ENCODE data around the gene KRTAP4-5.
"Not testable (repeated sequence)": the region's sequence is repeated elsewhere in the genome, so short reads cannot be mapped to it uniquely, and the experiment has no call there.

Gene KRTAP4-5

DNA sequence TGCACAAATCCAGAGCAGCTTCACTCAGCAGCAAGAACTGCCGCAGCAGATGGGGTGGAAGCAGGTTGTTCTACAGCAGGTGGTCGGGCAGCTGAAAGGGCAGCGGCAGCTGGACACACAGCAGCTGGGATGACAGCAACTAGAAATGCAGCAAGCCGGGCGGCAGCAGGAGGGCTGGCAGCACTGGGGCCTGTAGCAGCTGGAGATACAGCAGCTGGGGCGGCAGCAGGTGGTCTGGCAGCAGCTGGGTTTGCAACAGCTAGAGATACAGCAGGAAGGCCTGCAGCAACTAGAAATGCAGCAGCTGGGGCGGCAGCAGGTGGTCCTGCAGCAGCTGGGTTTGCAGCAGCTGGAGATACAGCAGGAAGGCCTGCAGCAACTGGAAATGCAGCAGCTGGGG lies 17.9 kb upstream of the KRTAP4-5 start:
- H3K27ac ChIP-seq (replicated peaks) = no peak overlapping the region
- H3K27me3 ChIP-seq (ENCODE audit: insufficient read depth, poor library complexity, severe bottlenecking) = no peaks in the 10 kb centered on the region
- no peak for DNase-seq (ENCODE audit: low read depth in 1 of 2, low spot score in 1 of 2)
- H3K4me3 ChIP-seq (replicated peaks; ENCODE audit: insufficient read depth, low read length) = no peak overlapping the region
- TF ChIP-seq GABPA (IDR thresholded peaks at IDR 0.05; ENCODE audit: low read depth) (no peak), POLR2AphosphoS5 (IDR thresholded peaks at IDR 0.05; ENCODE audit: low read depth) (no peak), SPI1 (IDR thresholded peaks at IDR 0.05; ENCODE audit: borderline replicate concordance, low read depth) (no peak)
- TF ChIP-seq, protein P1, sequence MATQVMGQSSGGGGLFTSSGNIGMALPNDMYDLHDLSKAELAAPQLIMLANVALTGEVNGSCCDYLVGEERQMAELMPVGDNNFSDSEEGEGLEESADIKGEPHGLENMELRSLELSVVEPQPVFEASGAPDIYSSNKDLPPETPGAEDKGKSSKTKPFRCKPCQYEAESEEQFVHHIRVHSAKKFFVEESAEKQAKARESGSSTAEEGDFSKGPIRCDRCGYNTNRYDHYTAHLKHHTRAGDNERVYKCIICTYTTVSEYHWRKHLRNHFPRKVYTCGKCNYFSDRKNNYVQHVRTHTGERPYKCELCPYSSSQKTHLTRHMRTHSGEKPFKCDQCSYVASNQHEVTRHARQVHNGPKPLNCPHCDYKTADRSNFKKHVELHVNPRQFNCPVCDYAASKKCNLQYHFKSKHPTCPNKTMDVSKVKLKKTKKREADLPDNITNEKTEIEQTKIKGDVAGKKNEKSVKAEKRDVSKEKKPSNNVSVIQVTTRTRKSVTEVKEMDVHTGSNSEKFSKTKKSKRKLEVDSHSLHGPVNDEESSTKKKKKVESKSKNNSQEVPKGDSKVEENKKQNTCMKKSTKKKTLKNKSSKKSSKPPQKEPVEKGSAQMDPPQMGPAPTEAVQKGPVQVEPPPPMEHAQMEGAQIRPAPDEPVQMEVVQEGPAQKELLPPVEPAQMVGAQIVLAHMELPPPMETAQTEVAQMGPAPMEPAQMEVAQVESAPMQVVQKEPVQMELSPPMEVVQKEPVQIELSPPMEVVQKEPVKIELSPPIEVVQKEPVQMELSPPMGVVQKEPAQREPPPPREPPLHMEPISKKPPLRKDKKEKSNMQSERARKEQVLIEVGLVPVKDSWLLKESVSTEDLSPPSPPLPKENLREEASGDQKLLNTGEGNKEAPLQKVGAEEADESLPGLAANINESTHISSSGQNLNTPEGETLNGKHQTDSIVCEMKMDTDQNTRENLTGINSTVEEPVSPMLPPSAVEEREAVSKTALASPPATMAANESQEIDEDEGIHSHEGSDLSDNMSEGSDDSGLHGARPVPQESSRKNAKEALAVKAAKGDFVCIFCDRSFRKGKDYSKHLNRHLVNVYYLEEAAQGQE (IDR thresholded peaks at IDR 0.05; ENCODE audit: insufficient replicate concordance, low read depth) = no peak
- TF ChIP-seq, protein P2, sequence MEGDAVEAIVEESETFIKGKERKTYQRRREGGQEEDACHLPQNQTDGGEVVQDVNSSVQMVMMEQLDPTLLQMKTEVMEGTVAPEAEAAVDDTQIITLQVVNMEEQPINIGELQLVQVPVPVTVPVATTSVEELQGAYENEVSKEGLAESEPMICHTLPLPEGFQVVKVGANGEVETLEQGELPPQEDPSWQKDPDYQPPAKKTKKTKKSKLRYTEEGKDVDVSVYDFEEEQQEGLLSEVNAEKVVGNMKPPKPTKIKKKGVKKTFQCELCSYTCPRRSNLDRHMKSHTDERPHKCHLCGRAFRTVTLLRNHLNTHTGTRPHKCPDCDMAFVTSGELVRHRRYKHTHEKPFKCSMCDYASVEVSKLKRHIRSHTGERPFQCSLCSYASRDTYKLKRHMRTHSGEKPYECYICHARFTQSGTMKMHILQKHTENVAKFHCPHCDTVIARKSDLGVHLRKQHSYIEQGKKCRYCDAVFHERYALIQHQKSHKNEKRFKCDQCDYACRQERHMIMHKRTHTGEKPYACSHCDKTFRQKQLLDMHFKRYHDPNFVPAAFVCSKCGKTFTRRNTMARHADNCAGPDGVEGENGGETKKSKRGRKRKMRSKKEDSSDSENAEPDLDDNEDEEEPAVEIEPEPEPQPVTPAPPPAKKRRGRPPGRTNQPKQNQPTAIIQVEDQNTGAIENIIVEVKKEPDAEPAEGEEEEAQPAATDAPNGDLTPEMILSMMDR (IDR thresholded peaks at IDR 0.05; ENCODE audit: insufficient read depth, low read length) = no peak

- TF ChIP-seq, protein P1 (IDR thresholded peaks at IDR 0.05; ENCODE audit: insufficient replicate concordance, low read depth) = no peak
- TF ChIP-seq SPI1 (IDR thresholded peaks at IDR 0.05; ENCODE audit: borderline replicate concordance, low read depth) = no peak
- no peak for TF ChIP-seq POLR2AphosphoS5 (IDR thresholded peaks at IDR 0.05; ENCODE audit: low read depth)
- no peak for TF ChIP-seq GABPA (IDR thresholded peaks at IDR 0.05; ENCODE audit: low read depth)
- TF ChIP-seq, protein P2 (IDR thresholded peaks at IDR 0.05; ENCODE audit: insufficient read depth, low read length) = no peak
- no peak overlapping the region for H3K27ac ChIP-seq (replicated peaks)
- H3K4me3 ChIP-seq (replicated peaks; ENCODE audit: insufficient read depth, low read length) = no peak overlapping the region
- H3K27me3 ChIP-seq (ENCODE audit: insufficient read depth, poor library complexity, severe bottlenecking) = no peaks in the 10 kb centered on the region
- no peak for DNase-seq (ENCODE audit: low read depth in 1 of 2, low spot score in 1 of 2)
These were observed 14.2 kb upstream of the KRTAP4-5 start for GRCh38 chr17:41163828-41164227.

GRCh38 chr17:41160648-41161047 lies 11.0 kb upstream of the KRTAP4-5 start, which contains the start of gene KRTAP4-4:
KRTAP4-4 (minus strand) TSS chr17:41160748; CDS start chr17:41160691, 57 bp downstream.
- no peak for DNase-seq (ENCODE audit: low read depth in 1 of 2, low spot score in 1 of 2)
- H3K4me3 ChIP-seq (replicated peaks; ENCODE audit: insufficient read depth, low read length) = no peak within 1 kb of the TSS
- TF ChIP-seq, protein P2 (IDR thresholded peaks at IDR 0.05; ENCODE audit: insufficient read depth, low read length) = no peak
- TF ChIP-seq POLR2AphosphoS5 (IDR thresholded peaks at IDR 0.05; ENCODE audit: low read depth) (no peak), SPI1 (IDR thresholded peaks at IDR 0.05; ENCODE audit: borderline replicate concordance, low read depth) (no peak), GABPA (IDR thresholded peaks at IDR 0.05; ENCODE audit: low read depth) (no peak)
- TF ChIP-seq, protein P1 (IDR thresholded peaks at IDR 0.05; ENCODE audit: insufficient replicate concordance, low read depth) = no peak
- H3K27me3 ChIP-seq (ENCODE audit: insufficient read depth, poor library complexity, severe bottlenecking) = no peaks in the 10 kb centered on the region
- H3K27ac ChIP-seq (replicated peaks) = no peak within 1 kb of the TSS

DNA sequence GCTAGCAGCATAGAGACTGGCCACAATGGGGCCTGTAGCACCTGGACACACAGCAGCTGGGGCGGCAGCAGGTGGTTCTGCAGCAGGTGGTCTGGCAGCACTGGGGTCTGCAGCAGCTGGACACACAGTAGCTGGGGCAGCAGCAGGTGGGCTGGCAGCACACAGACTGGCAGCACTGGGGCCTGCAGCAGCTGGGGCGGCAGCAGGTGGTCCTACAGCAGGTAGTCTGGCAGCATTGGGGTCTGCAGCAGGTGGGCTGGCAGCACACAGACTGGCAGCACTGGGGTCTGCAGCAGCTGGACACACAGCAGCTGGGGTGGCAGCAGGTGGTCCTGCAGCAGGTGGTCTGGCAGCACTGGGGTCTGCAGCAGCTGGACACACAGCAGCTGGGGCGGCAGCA lies 10.6 kb upstream of the KRTAP4-5 start:
- not testable (repeated sequence) for H3K27me3 ChIP-seq (ENCODE audit: insufficient read depth, poor library complexity, severe bottlenecking); H3K27ac ChIP-seq (replicated peaks); H3K4me3 ChIP-seq (replicated peaks; ENCODE audit: insufficient read depth, low read length); DNase-seq (ENCODE audit: low read depth in 1 of 2, low spot score in 1 of 2)
